ENCODE measurements around the gene PIK3R2. TPM values are rescaled to one million over a fixed set of nuclear protein-coding genes. Genes with fewer than 3 reads are reported as not detected.

PIK3R2 gene
- polyA plus RNA-seq, 1 donor (not counting 4 experiments of a cell fraction or from before 2014, with no cell fraction given): 13.9 TPM

DNA sequence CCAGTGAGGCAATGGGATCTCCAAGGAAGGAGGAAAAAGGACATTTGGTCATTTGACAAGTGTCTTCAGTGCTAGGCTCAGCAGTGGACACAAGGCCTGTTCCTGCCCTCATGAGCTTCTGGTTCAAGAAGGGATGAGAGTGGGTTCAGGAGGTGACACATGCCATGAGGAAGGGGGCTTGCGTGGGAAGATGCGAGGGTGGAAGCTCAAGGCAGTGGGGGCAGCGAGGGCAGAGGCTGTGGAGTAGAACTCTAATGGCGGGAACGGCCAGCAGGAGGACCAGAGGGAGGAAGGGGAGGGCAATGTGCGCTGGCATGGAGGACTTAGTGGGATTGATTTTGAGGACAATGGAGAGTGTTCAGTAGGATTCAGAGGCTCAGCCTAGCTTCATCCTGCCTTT is 3.3 kb downstream of the PIK3R2 start:
- H3K27me3 ChIP-seq (ENCODE audit: control insufficient read depth, extremely low read depth, insufficient read depth, low read length): no peaks in the 10 kb centered on the region
- H3K9me1 ChIP-seq (ENCODE audit: control insufficient read depth, extremely low read depth, insufficient read depth, low read length): no peaks in the 10 kb centered on the region
- H2AFZ ChIP-seq (ENCODE audit: control insufficient read depth, low read length): no peak overlapping the region
- H3K9ac ChIP-seq (ENCODE audit: control insufficient read depth, extremely low read depth, insufficient read depth, low read length): no peak overlapping the region
- no peak for DNase-seq (ENCODE audit: low read depth, low spot score)
- H4K20me1 ChIP-seq (ENCODE audit: control insufficient read depth, extremely low read depth, insufficient read depth, low read length): no peaks in the 10 kb centered on the region
- H3K9me3 ChIP-seq (ENCODE audit: control insufficient read depth, low read depth, low read length): no peaks in the 10 kb centered on the region
- dilution Hi-C loops (cut with MboI; ENCODE audit: extremely low pct_ligation_motif_present, low sequenced_read_pairs): no loop called here
- H3K4me1 ChIP-seq (ENCODE audit: control insufficient read depth, extremely low read depth, insufficient read depth, low read length): peaks cover 32% of the 10 kb centered on the region
- no peak overlapping the region for H3K4me3 ChIP-seq (ENCODE audit: control insufficient read depth in 2 of 3, extremely low read depth in 1 of 3, insufficient read depth in 2 of 3, low read depth in 1 of 3, low read length in 3 of 3)
- no peak overlapping the region for H3K4me2 ChIP-seq (ENCODE audit: control insufficient read depth, extremely low read depth, insufficient read depth, low read depth, low read length)
- no peak overlapping the region for H3K27ac ChIP-seq (ENCODE audit: control insufficient read depth, insufficient read depth, low read length)
- H3K79me2 ChIP-seq (ENCODE audit: control insufficient read depth, insufficient read depth, low read length): peaks cover 17% of the 10 kb centered on the region
- H3K36me3 ChIP-seq (ENCODE audit: control insufficient read depth in 2 of 2, extremely low read depth in 1 of 2, insufficient read depth in 2 of 2, low read length in 2 of 2): peaks cover 4% of the 10 kb centered on the region in 2 experiments
- TF ChIP-seq CTCF (optimal IDR thresholded peaks at IDR 0.05 in 1 of 3, IDR thresholded peaks at IDR 0.05 in 1 of 3, conservative IDR thresholded peaks at IDR 0.05 in 1 of 3; ENCODE audit: extremely low read depth in 1 of 3, insufficient read depth in 2 of 3, low read length in 3 of 3): no peak
- TF ChIP-seq EZH2 (IDR thresholded peaks at IDR 0.05; ENCODE audit: low read length): no peak
- no peak for FAIRE-seq

DNA sequence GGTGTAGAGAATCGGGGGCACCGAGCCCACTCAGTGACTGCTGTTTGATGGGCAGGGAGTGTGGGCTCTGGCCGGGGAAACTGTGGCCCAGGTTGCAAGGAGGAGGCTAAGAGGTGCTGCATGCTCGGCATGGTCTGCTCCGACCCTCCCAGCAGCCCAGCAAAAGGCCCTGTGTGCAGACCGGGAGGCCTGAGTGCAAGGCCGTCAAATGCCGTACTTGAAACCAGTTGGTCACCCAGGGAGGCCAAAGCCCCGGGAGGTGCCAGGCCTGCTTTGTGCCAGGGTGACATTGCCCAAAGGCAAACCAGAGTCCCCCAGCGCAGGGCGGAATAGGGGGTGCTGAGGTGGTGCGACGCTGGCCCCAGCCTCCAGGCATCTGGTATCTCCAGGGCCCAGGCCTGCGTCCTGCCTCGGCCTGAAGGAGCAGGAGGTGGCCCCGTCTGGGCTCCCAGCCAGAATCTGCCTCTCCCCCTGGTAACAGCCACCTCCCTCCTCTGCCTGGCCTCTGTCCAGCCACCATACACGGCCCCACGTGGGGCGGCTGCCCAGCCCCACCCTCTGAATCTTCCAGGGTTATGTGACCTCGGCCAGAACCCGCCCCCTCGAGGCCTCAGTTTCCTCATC is 4.0 kb downstream of the PIK3R2 start:
- H3K27me3 ChIP-seq (ENCODE audit: control insufficient read depth, extremely low read depth, insufficient read depth, low read length): no peaks in the 10 kb centered on the region
- no peaks in the 10 kb centered on the region for H4K20me1 ChIP-seq (ENCODE audit: control insufficient read depth, extremely low read depth, insufficient read depth, low read length)
- peaks cover 17% of the 10 kb centered on the region for H3K79me2 ChIP-seq (ENCODE audit: control insufficient read depth, insufficient read depth, low read length)
- no peak overlapping the region for H2AFZ ChIP-seq (ENCODE audit: control insufficient read depth, low read length)
- no peak for TF ChIP-seq EZH2 (IDR thresholded peaks at IDR 0.05; ENCODE audit: low read length)
- no peak for TF ChIP-seq CTCF (optimal IDR thresholded peaks at IDR 0.05 in 1 of 3, IDR thresholded peaks at IDR 0.05 in 1 of 3, conservative IDR thresholded peaks at IDR 0.05 in 1 of 3; ENCODE audit: extremely low read depth in 1 of 3, insufficient read depth in 2 of 3, low read length in 3 of 3)
- H3K4me3 ChIP-seq (ENCODE audit: control insufficient read depth in 2 of 3, extremely low read depth in 1 of 3, insufficient read depth in 2 of 3, low read depth in 1 of 3, low read length in 3 of 3): peak overlapping the region in 1 of 3 experiments; percentile 4
- FAIRE-seq (peak; percentile 77), DNase-seq (ENCODE audit: low read depth, low spot score) (no peak)
- dilution Hi-C loops (cut with MboI; ENCODE audit: extremely low pct_ligation_motif_present, low sequenced_read_pairs): no loop called here
- peaks cover 35% of the 10 kb centered on the region for H3K4me1 ChIP-seq (ENCODE audit: control insufficient read depth, extremely low read depth, insufficient read depth, low read length)
- H3K4me2 ChIP-seq (ENCODE audit: control insufficient read depth, extremely low read depth, insufficient read depth, low read depth, low read length): peak overlapping the region; percentile 66
- H3K27ac ChIP-seq (ENCODE audit: control insufficient read depth, insufficient read depth, low read length): peak overlapping the region; percentile 53
- peak overlapping the region; percentile 20 for H3K9ac ChIP-seq (ENCODE audit: control insufficient read depth, extremely low read depth, insufficient read depth, low read length)
- no peaks in the 10 kb centered on the region for H3K9me3 ChIP-seq (ENCODE audit: control insufficient read depth, low read depth, low read length)
- H3K36me3 ChIP-seq (ENCODE audit: control insufficient read depth in 2 of 2, extremely low read depth in 1 of 2, insufficient read depth in 2 of 2, low read length in 2 of 2): peaks cover 4 to 7% of the 10 kb centered on the region in 2 experiments
- H3K9me1 ChIP-seq (ENCODE audit: control insufficient read depth, extremely low read depth, insufficient read depth, low read length): no peaks in the 10 kb centered on the region

Data from keratinocyte (primary cell).